AG20443 (cell line): ENCODE measurements around the gene GNG8.

Source experiments
- DNase-seq: peaks from one replicate; pipeline ENCODE4 v3.0.0; 2012; ENCODE audit warnings: low spot score, mixed read lengths

The GNG8 gene

GRCh38 chr19:46635920-46636761, at the start of gene GNG8:
Gene GNG8, minus strand, starts transcription at chr19:46636202. Its CDS starts 1,520 bp downstream, at chr19:46634682.
- DNase-seq = no peak

GRCh38 chr19:46685189-46685588, 49.2 kb upstream of the GNG8 start:
- no peak for DNase-seq

GRCh38 chr19:46678110-46678732, 42.2 kb upstream of the GNG8 start:
- peak; percentile 65 for DNase-seq

GRCh38 chr19:46674416-46675178, 38.6 kb upstream of the GNG8 start:
- DNase-seq = no peak

- peak; percentile 34 for DNase-seq
These were observed 34.8 kb upstream of the GNG8 start for GRCh38 chr19:46670813-46671212.

GRCh38 chr19:46668662-46669061, 32.7 kb upstream of the GNG8 start:
- DNase-seq = no peak

GRCh38 chr19:46665072-46665471, 29.1 kb upstream of the GNG8 start:
- no peak for DNase-seq

GRCh38 chr19:46661735-46662592, 26.0 kb upstream of the GNG8 start:
- DNase-seq = peak; percentile 90

GRCh38 chr19:46661020-46661731, 25.2 kb upstream of the GNG8 start, which contains the start of gene DACT3:
Gene DACT3, minus strand, starts transcription at chr19:46661182. Its CDS starts 118 bp downstream, at chr19:46661064.
- DNase-seq = peak; percentile 100

GRCh38 chr19:46660551-46661019, 24.6 kb upstream of the GNG8 start:
- no peak for DNase-seq

GRCh38 chr19:46660008-46660517, 24.1 kb upstream of the GNG8 start:
- peak; percentile 25 for DNase-seq

GRCh38 chr19:46659151-46660007, 23.4 kb upstream of the GNG8 start:
- peak; percentile 48 for DNase-seq

GRCh38 chr19:46656541-46656940, 20.5 kb upstream of the GNG8 start:
- no peak for DNase-seq

- no peak for DNase-seq
These were observed 18.7 kb upstream of the GNG8 start for GRCh38 chr19:46654621-46655152.

GRCh38 chr19:46650445-46650844, 14.4 kb upstream of the GNG8 start:
- no peak for DNase-seq

- DNase-seq = no peak
These were observed 13.3 kb upstream of the GNG8 start for GRCh38 chr19:46648961-46649960.

GRCh38 chr19:46648060-46648960, 12.3 kb upstream of the GNG8 start:
- DNase-seq = no peak
